GM20431 (cell line): Measurements from ENCODE around the gene BTNL9.
"Not testable (repeated sequence)": the region's sequence is repeated elsewhere in the genome, so short reads cannot be mapped to it uniquely, and the experiment has no call there.

Experiments used
- in situ Hi-C: fragments of 300-500 bp; cut with MseI, MboI; formaldehyde crosslinking; loops from one replicate; pipeline ENCODE4 v1.15.0; 2020; ENCODE audit warnings: low sequenced_read_pairs; ENCODE audit not compliant: unreplicated experiment

Gene BTNL9

GRCh38 chr5:181039931-181040630 is at the start of gene BTNL9:
TSS of gene BTNL9 (plus strand) at chr5:181040266. CDS start at chr5:181045490, 5,224 bp downstream.
- in situ Hi-C loops, result no loop called here

- in situ Hi-C loops, result no loop called here
Measured at GRCh38 chr5:180990882-180991242, 49.2 kb upstream of the BTNL9 start.

DNA sequence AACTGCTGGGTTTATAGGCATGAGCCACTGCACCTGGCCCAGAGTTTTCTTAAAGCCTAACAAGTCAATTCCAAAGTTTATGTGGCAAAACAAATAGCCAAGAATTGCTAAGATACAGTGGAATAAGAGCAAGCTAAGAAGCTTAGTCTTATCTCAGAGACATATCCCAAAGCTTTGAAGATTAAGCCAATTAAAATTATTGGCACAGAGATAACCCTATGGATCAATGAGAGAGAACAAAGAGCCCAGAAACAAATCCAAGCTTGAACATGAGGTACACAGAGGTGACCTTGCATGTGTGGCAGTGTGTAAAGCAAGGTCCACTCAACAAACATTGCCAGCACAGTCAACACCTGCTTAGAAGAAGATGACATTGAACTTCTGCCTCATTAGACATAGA is 38.1 kb upstream of the BTNL9 start:
- in situ Hi-C loops, result no loop called here

DNA sequence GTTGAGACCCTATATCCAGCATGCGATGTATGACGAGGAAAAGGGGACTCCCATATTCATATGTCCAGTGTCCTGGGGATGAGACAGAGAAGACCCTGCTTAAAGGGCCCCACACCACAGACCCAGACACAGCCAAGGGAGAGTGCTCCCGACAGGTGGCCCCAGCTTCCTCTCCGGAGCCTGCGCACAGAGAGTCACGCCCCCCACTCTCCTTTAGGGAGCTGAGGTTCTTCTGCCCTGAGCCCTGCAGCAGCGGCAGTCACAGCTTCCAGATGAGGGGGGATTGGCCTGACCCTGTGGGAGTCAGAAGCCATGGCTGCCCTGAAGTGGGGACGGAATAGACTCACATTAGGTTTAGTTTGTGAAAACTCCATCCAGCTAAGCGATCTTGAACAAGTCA is 34.3 kb upstream of the BTNL9 start:
- in situ Hi-C loops, result no loop called here

DNA sequence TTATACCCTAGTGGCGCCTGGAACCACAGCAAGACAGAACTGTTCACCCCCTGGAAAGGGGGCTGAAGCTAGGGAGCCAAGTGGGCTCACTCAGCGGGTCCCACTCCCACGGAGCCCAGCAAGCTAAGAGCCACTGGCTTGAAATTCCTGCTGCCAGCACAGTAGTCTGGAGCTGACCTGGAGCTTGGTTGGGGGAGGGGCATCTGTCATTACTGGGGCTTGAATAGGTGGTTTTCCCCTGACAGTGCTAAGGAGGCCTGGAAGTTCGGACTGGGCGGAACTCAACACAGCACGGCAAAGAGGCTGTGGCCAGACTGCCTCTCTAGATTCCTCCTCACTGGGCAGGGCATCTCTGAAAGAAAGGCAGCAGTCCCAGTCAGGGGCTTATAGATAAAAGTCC is 31.9 kb upstream of the BTNL9 start:
- in situ Hi-C loops, result no loop called here

- in situ Hi-C loops, result not testable (repeated sequence)
Measured at GRCh38 chr5:181010018-181010417, 30.0 kb upstream of the BTNL9 start.

- in situ Hi-C loops, result not testable (repeated sequence)
Measured at GRCh38 chr5:181014654-181015053, 25.4 kb upstream of the BTNL9 start.

DNA sequence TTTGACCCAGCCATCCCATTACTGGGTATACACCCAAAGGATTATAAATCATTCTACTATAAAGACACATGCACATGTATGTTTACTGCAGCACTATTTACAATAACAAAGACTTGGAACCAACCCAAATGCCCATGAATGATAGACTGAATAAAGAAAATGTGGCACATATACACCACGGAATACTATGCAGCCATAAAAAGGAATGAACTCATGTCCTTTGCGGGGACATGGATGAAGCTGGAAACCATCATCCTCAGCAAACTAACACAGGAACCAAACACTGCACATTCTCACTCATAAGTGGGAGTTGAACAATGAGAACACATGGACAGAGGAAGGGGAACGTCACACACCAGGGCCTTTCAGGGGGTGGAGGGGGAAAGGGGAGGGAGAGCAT is 22.6 kb upstream of the BTNL9 start:
- in situ Hi-C loops, result not testable (repeated sequence)

GRCh38 chr5:181020688-181021087 is 19.4 kb upstream of the BTNL9 start:
- in situ Hi-C loops, result no loop called here

DNA sequence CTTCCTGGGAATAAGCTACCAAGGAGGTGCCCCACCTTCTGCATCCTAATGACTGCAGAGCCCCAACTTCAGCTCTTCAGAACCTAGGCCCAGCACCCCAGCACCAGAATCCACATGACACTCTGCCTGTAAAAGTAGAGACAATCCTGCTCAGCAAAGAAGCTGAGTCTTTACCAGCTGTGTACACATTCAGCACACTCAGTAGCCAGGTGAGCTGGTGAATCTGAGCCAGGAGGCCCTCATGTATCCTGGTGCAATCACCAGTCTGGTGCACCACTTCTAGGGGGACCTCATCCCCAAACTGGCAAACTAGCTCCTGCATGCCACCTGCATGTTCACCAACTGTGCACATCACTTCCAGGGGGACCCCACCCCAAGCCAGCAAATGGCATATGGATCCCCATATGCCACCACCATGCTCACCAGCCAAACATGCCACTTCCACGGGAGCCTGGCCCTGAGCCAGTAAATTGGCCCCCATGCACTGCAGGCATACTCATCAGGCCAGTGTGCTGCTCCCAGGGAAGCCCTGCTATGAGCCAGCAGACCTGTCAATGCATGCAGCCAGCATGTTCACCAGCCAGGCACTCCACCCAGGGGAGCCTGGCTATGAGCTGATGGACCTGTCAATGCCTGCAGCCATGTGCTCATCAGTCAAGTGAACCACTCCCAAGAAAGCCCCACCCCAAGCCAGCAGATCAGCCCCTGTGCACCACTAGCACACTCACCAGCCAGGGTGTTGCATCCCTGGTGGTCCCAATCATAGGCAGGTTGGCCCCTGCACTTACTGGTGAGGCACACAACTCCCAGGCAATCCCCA is 15.6 kb upstream of the BTNL9 start:
- in situ Hi-C loops, result no loop called here

GRCh38 chr5:181027452-181028031 is 12.5 kb upstream of the BTNL9 start:
- in situ Hi-C loops, result no loop called here

DNA sequence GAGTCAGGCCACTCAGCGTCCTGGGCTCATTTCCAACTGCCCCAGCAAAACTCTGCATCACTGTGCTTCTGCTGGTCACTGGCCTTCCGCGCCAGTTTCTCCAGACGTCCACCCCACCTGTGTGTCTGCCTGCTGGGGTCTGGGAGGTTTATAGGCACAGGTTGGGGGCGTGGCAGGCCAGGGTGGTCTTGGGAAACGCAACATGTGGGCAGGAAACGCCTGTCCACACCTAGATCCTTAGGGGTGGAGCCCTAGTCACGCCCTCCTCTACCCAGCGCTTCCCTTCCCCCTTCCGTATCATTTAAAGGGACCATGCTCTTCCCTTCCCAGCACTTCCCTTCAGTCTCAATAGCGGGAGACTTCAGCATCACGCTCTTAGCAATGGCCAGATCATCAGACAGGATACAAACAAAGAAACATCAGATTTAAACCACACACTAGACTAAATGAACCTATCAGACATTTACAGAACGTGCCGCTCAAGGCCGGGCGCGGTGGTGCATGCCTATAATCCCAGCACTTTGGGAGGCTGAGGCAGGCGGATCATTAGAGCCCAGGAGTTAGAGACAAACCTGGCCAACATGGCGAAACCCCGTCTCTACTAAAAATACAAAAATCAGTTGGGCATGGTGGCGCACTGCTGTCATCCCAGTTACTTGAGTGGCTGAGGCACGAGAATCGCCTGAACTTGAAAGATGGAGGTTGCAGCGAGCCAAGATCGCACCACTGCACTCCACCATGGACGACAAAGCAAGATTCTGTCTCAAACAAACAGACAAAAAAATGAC is 11.8 kb upstream of the BTNL9 start:
- in situ Hi-C loops, result no loop called here

DNA sequence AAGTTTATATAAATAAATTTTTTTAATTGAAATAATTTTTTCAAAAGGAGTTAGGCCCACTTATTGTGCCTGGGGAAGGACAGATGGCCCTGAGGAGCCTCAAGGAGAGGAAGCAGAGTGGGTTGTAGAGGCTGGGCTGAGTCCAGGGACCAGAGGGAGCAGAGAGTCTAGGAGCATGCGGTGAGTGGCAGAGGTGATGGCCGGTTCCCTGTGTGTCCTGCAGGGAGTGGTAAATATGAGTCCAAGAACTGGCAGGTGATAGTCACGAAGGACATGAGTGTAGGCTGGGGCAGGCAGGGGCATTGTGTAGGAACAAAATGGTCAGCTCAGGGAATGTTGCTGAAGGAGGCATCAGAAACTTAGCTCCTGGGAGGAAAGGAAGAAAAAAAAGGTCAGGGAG is 8.3 kb upstream of the BTNL9 start:
- in situ Hi-C loops, result no loop called here

GRCh38 chr5:181035991-181036815 is 3.9 kb upstream of the BTNL9 start:
- in situ Hi-C loops, result no loop called here

DNA sequence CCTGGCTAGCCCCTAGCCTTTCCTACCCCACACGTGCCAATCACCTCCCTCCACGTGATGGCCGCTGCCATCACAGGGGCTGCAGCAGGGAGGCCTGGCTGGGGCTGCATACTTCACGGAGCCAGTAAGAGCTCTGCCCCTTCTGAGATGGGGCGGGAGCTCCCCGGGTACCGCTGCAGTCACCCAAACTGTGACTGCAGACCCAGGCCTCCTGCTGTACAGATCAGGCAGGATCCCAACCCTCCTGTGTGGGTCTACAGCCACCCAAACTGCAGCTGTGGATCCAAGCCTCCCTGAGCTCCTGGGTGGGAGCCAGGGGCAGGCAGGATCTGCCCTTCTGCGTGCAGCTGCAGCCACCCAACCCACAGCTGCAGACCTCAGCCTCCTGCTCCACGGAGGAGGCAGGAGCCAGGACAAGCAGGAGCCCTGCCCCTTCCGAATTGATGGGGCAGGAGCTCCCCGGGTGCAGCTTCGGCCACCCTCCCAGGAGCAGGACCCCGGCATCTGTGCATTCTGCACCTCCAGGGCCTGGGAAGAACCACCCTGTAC is 3.2 kb upstream of the BTNL9 start:
- in situ Hi-C loops, result no loop called here

DNA sequence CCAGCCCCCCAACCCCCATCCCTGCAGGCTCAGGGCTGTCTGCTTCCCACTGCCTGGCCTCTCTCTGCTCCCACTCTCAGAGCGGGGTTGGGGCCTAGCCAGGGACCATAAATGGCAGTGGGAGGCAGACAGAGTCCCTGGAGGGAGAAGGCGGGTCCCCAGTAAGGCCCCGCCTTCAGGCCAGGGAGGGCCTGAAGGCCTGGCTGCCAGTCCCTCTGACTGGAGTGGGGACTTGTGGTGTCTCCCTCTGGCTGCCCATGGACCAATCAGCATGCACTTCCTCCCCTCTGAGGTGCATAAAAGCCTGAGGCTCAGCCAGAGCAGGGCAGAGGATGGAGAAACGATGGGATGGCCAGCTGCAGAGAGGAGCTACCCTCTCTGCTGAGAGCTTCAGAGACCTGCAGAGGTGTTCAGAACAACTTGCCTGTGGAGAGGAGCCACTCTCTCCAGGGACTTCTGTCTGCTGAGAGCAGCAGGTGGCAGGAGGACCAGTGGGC is 2.7 kb upstream of the BTNL9 start:
- in situ Hi-C loops, result no loop called here

DNA sequence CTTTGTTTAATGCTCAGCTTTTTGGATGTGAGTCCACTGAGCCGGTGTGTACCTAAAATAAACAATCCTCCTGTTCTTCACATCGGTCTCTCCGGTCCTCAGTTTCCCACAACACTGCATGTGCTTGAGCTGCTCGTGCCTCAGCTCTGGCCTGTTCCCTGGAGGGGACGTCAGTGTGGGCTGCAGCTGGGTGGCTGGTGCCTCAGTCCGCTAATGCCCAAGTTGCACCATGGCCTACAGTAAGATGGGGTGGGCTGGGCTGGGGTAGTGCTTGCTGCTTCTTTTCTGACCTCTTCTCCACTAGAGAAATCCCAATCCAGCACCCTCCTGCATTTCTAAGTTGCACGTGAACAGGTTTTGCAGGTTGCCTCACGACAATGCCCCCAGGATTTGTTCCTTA is 595 bp upstream of the BTNL9 start:
- in situ Hi-C loops, result no loop called here

- in situ Hi-C loops, result no loop called here
Measured at GRCh38 chr5:181040631-181040945, 522 bp downstream of the BTNL9 start.

DNA sequence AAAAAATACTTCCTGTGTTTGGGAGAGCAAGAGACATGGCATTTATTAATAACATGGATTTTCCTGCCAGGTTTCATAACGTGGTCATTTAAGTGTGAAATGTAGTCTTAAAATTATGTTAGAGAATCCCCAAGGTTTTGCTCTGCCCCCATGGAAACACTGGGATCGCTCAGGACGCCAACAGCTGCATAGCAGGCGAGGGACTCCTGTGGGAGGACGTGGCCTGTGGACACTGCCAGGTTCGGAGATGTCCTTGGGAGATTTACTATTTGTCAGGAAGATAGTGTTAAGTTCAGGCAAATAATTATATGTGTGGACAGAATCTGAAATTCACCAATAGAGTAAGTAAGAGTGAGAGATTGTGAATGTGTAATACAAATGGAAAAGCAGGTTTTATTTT is 977 bp downstream of the BTNL9 start:
- in situ Hi-C loops, result no loop called here
